Esophagus squamous epithelium (tissue), 4 donors: ENCODE results near the gene GPR35.

Experiments used
- POLR2A ChIP-seq, 4 donors: fragments of 450-650 bp; IDR thresholded peaks; one replicate each; pipeline ENCODE4 v1.6.1; 2017; ENCODE audit warnings: antibody characterized with exemption in 4 of 4, mild to moderate bottlenecking in 4 of 4, moderate library complexity in 3 of 4
- TF ChIP-seq, protein P1 (sequence below), 6 experiments: fragments of 450-650 bp in 4 of 6; fragments of 200-600 bp in 2 of 6; sonication (generic) in 2 of 6; IDR thresholded peaks; one replicate each; pipeline ENCODE4 v1.5.1; 2016 to 2019; ENCODE audit warnings: antibody characterized with exemption in 6 of 6, mild to moderate bottlenecking in 4 of 6, moderate library complexity in 4 of 6

DNA sequence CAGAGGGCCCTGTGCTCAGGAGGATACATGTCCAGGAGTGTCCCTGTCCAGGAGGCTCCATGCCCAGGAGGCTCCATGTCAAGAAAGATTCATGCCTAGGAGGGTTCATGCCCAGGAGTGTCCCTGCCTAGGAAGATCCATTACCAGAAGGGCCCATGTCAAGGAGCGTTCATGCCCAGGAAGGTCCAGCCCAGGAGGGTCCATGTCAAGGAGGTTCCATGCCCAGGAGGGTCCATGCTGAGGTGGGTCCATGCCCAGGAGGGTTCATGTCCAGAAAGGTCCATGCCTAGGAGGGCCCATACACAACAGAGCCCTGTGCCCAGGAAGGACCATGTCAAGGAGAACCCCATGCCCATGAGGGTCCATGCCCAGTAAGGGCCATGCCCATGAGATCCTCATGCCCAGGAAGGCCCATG, 7.0 kb downstream of the GPR35 start:
- TF ChIP-seq POLR2A (IDR thresholded peaks at IDR 0.05) = no peak
- TF ChIP-seq, protein P1, sequence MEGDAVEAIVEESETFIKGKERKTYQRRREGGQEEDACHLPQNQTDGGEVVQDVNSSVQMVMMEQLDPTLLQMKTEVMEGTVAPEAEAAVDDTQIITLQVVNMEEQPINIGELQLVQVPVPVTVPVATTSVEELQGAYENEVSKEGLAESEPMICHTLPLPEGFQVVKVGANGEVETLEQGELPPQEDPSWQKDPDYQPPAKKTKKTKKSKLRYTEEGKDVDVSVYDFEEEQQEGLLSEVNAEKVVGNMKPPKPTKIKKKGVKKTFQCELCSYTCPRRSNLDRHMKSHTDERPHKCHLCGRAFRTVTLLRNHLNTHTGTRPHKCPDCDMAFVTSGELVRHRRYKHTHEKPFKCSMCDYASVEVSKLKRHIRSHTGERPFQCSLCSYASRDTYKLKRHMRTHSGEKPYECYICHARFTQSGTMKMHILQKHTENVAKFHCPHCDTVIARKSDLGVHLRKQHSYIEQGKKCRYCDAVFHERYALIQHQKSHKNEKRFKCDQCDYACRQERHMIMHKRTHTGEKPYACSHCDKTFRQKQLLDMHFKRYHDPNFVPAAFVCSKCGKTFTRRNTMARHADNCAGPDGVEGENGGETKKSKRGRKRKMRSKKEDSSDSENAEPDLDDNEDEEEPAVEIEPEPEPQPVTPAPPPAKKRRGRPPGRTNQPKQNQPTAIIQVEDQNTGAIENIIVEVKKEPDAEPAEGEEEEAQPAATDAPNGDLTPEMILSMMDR (IDR thresholded peaks at IDR 0.05) = no peak
